Sigmoid colon (tissue), 4 donors: ENCODE measurements around the gene TIMM10.

Source experiments
- CTCF ChIP-seq, 4 experiments: fragments of 450-650 bp in 3 of 4; fragments of 200-600 bp in 1 of 4; IDR thresholded peaks; one replicate each; pipeline ENCODE4 v1.5.1; 2016 to 2019; ENCODE audit warnings: antibody characterized with exemption in 4 of 4, mild to moderate bottlenecking in 3 of 4, moderate library complexity in 2 of 4
- EP300 ChIP-seq, 4 donors: sonication (generic); formaldehyde crosslinking; IDR thresholded peaks; one replicate each; pipeline ENCODE4 v1.6.1; 2017; ENCODE audit warnings: antibody characterized with exemption in 4 of 4
- POLR2A ChIP-seq, 2 donors: fragments of 450-650 bp; IDR thresholded peaks; one replicate each; pipeline ENCODE4 v1.6.1; 2016; ENCODE audit warnings: antibody characterized with exemption in 2 of 2, mild to moderate bottlenecking in 2 of 2, moderate library complexity in 2 of 2
- POLR2AphosphoS5 ChIP-seq, 4 donors: sonication (generic); formaldehyde crosslinking; IDR thresholded peaks; one replicate each; pipeline ENCODE4 v1.6.1; 2017; ENCODE audit warnings: antibody characterized with exemption in 4 of 4

GRCh38 chr11:57502376-57502775 is 28.2 kb downstream of the TIMM10 start:
- no peak for TF ChIP-seq CTCF (IDR thresholded peaks at IDR 0.05)
- no peak for TF ChIP-seq POLR2A (IDR thresholded peaks at IDR 0.05)
- TF ChIP-seq EP300 (IDR thresholded peaks at IDR 0.05): no peak
- TF ChIP-seq POLR2AphosphoS5 (IDR thresholded peaks at IDR 0.05): no peak
